Activated CD4-positive, alpha-beta T cell treated with anti-CD3 and anti-CD28 coated beads, Interleukin-2, amount 50 U/mL, for 4 hours (primary cell): ENCODE data around the gene MIP.
"Not testable (repeated sequence)": the region's sequence is repeated elsewhere in the genome, so short reads cannot be mapped to it uniquely, and the experiment has no call there.

Experiments used
- DNase-seq, 2 experiments: peaks; one replicate each; pipeline ENCODE4 v3.0.0-alpha.2; 2020

Gene MIP

DNA sequence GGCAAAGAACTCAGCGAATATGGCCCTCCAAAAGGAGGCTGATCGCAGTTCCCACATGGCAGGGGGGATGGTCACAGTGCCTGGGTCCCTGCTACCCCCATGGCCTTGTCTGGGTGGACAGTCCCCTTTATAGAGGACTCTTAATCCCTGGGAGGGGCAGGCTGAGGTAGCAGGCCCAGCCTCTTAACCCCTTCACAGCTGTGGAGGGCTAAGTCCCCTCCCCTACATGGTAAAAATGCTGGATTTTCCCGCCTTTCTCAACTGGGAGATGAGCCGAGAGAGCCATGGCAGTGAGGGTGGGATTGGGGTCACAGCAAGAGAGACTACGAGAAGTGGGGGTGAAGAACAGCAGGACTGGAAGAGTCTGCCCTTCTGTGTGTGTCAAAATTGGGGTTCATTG, at the start of gene MIP:
Gene MIP, minus strand, starts transcription at position 101 of the 400 bp plus-strand sequence. Its CDS starts 44 bp downstream, at position 57.
- DNase-seq, result no peak

DNA sequence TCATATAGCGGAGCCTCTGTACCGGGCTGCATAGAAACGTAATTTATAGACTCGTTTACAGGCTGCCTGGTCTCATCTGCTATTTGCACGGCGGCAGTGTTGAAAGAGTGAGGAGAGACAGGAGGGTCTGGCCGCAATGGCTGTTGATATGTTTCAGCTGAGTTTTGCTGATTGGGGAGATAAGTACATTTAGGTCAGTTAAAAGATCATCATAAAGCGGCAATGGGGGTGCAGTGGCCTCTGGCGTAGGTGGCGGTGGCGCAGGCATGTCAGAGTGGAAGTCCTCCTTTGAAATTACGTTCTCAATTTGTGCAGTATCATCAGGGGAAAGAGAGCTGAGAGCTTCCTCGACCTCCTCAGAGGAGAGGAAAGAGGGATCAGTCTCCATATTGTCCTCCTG, 45.4 kb upstream of the MIP start:
- DNase-seq, result not testable (repeated sequence)

DNA sequence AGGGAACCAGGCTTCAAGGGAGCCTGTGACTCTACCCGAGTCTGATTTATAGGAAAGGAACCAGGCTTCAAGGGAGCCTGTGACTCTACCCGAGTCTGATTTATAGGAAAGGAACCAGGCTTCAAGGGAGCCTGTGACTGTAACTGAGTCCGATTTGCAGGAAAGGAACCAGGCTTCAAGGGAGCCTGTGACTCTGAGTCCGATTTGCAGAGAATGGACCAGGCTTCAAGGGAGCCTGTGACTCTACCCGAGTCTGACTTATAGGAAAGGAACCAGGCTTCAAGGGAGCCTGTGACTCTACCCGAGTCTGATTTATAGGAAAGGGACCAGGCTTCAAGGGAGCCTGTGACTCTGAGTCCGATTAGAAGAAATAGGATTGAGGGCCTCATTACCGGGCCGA, 45.0 kb upstream of the MIP start:
- not testable (repeated sequence) for DNase-seq

DNA sequence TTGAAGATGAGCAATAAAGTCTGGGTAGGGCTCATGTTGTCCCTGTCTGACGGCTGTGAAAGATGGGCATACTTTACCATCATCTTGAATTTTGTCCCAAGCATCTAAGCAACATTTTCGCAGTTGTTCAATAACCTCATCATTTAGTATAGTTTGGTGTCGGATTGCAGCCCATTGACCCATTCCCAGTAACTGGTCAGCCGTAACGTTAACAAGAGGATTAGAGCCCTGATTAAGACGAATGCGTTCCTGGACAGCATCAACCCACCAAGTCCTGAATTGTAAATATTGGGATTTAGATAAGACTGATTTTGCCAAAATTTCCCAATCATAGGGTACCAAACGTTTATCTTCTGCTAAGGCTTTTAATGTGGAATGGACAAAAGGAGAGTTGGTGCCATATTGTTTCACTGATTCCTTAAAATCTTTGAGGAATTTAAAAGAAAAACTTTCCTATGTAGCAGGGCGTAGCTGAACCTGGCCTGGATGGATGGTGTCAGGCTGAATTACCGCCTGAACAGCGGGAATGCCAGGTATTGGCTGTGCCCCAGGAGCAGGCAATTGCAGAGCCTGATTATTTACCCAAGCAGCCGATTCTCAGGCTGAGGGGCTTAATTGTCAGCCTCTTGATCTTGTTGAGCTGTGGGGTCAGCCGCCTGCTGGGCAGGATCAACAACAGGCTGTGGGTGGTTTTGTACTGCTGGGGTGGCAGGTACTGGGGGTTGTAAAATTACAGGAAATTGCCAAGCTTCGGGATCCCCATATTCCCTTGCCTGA, 43.9 kb upstream of the MIP start:
- DNase-seq, result not testable (repeated sequence)

DNA sequence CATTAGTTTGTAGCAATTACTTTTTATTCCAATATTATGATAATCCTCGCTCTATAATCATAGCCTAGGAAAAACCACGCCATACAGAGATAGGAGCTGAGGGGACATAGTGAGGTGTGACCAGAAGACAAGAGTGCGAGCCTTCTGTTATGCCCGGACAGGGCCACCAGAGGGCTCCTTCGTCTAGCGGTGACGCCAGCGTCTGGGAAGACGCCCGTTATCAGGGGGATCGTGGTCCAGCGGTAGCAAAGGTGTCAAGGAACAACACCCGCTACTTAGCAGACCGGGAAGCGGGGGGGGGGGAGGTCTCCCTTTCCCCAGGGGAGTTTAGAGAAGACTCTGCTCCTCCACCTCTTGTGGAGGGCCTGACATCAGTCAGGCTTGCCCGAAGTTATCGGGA, 42.2 kb upstream of the MIP start:
- peak; percentile 43 for DNase-seq

DNA sequence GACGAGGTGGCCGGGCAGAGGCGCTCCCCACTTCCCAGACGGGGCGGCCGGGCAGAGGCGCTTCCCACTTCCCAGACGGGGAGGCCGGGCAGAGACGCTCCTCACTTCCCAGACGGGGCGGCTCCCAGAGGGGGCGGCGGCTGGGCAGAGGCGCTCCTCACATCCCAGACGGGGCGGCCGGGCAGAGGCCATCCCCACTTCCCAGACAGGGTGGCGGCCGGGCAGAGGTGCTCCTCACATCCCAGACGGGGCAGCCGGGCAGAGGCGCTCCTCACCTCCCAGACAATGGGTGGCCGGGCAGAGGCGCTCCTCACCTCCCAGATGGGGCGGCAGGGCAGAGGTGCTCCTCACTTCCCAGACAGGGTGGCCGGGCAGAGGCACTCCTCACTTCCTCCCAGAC, 40.0 kb upstream of the MIP start:
- not testable (repeated sequence) for DNase-seq

DNA sequence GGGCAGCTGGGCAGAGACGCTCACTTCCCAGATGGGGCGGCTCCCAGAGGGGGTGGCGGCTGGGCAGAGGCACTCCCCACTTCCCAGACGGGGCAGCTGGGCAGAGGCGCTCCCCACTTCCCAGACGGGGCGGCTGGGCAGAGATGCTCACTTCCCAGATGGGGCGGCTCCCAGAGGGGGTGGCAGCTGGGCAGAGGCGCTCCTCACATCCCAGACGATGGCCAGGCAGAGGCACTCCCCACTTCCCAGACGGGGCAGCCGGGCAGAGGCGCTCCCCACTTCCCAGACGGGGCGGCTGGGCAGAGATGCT, 39.6 kb upstream of the MIP start:
- not testable (repeated sequence) for DNase-seq

DNA sequence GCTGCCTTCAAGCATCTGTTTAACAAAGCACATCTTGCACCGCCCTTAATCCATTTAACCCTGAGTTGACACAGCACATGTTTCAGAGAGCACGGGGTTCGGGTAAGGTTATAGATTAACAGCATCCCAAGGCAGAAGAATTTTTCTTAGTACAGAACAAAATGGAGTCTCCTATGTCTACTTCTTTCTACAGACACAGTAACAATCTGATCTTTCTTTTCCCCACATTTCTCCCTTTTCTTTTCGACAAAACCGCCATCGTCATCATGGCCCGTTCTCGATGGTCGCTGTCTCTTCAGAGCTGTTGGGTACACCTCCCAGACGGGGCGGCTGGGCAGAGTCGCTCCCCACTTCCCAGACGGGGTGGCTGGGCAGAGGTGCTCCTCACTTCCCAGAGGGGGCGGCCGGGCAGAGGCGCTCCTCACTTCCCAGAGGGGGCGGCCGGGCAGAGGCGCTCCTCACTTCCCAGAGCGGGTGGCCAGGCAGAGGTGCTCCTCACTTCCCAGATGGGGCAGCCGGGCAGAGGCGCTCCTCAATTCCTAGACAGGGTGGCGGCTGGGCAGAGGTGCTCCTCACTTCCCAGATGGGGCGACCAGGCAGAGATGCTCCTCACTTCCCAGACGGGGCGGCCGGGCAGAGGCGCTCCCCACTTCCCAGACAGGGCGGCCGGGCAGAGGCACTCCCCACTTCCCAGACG, 39.1 kb upstream of the MIP start:
- DNase-seq, result not testable (repeated sequence)

DNA sequence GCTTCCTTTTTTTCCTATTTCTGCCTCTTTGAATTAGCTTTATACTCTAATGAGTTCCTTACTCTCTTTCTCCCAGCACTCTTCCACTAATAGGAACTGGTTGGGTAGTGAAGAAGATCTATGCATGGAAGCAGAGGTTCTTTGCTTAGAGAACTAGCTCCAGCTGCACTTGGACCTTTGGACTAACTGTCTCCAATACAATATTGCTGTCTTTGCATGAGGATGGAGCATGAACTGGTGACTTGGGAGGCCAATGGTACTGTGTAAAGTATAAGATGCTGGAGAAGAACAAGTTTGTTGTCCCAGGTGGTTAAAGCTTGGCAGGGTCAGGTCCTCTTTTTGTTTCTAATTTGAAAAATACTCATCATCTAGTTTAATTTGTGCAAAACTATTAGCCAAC, 35.9 kb upstream of the MIP start:
- DNase-seq, result no peak

DNA sequence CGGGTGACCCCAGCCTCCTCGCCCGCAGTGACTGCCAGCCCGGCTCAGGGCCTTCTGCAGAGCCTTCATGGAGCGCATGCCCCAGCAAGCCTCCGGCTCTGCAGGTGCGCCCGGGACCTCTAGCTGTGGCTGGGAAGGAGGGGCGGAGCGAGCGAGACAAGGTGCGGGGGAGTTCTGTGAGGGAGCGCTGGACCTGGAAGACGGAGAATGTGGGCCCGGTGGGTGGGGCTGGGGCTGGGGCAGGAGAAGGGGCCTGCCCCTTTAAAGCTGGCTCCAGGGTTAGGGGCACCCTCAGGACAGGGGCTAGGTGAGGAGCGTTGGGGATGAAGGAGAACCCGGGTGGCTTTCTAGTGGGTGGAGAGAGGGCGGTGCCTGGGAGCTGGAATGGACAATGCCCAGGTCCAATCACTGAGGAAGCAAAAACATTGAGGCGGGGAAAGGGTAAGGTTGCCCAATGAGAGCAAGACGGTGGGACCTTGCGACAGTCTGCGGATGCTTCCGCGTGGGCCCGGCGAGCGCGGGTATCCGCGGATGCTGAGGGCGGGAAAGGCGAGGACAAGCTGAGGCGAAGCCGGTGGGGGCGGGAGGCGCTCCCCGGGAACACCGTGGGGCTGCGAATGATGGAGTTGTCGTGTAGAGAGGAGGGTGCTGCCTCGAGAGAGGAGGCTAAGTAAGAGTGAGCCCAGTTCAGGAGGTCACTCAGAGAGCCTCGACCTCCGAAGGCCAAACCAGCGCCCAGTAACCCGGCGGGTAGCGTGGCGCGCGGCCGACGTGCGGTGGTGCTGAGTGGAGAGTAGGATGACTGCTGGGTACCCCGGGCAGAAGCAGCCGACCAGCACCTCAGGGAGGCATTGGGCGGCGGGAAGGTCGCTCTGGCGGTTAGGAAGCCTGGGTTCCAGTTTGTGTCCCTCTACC, 33.8 kb upstream of the MIP start, which contains the start of gene GLS2:
Gene GLS2, minus strand, starts transcription at position 121 of the 915 bp plus-strand sequence. Its CDS starts 43 bp downstream, at position 78.
- DNase-seq, result peak; percentile 68 to 69

DNA sequence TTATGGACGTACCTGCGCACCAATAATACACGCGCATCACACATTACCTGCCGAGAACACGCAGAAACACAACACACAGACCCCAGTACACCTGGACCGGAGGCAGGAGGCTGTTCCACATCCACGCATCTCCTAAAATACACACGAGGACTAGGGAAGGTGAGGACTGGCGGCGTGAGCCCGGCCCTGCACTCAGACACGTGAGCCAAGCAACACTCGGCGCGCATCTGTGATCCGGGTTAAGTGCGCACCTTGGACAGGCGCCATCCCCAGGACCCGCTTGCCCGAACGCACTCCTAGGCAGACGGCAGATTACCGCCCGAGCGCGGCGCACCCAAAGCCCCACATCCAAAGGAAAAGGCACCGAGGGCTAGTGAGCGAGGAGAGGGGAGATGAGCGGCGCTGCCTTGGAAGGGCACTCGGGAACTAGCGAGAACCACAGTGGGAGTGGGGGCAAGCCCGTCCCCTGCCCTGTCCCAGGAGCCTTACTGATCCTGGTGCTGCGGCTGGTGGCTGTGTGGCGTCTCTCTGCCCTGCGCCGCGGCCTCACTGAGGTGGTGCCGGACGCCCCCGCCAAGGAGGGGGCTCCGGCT, 33.1 kb upstream of the MIP start:
- DNase-seq, result no peak

DNA sequence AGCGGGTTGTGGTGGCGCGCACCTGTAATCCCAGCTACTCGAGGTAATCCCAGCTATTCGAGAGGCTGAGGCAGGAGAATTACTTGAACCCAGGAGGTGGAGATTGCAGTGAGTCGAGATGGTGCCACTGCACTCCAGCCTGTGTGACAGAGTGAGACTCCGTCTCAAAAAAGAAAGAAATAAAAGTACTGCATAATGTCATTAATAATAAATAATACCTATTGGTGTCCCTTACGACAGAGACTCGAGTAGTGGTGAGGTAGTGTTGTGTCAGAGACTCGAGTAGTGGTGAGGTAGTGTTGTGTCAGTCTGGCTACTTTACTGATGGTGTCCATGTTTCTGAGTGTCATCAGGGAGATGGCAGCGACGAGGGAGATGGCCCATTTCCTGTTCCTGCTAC, 32.2 kb upstream of the MIP start:
- DNase-seq, result no peak

DNA sequence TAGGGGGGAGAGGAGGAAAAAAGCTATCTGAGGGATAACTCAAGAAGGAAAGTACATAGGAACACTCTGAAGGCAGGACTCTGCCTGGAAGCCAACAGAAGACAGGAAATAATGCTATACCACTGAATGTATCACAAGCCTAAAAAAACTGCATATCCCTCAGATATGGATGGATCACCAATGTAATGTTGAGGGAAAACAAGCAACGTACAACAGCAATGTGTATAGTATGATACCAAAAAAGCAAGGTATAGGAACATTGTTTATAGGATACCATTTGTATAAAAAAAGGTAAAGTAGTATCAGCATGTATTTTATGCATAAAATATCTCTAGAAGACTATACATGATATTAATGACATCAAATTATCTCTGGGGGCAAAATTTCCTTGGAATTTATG, 30.1 kb upstream of the MIP start:
- DNase-seq, result no peak

DNA sequence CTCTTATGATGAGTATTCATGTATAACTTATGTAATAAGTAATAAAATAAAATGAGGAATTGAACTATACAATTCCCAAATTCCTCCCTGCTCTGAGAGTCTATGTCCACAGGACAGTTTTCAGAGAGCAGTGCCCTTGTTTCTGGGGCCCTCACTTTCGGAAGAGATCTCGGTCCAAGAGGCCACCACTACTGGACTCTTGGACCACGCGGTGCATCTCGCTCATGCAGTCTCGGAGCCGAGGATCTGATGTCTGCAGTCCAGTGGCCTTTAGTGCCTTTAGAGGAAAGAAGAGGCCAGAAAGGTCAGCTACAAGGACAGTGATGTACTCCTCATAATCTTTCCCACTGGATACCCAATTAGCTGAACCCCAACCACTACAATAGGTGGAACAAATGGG, 25.2 kb upstream of the MIP start:
- DNase-seq, result no peak

DNA sequence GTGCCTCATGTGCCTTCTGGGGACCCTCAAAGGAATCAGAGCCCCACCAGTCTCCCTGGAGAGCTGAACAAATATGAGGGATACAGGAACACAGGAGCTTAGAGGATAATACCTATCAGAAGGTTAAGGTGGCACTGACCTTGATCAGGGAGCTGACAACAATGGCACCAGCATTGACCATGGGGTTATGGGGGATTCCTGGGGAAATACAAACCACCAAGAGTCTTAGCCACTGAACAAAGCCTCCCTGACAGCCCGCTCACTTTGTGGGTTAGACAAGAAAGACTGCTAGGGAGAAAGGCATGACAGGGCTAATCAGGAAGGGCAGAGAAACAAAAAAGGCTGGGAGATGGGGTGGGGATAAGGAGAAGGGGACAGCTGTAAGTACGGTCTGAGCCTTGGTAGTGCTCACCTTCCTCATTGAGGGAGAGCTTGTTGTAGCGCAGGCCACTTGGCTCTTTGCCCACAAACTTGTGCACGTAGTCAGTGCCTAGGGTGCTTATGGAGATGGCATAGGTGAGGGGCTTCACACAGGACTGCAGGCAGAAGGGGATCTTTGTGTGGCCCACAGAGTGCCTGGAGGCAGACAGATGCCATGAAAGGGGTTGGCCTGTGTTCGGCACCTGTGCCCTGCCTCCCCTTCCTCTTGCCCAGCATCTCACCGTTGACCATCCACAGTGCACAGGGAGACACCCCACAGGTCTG, 23.2 kb upstream of the MIP start:
- no peak for DNase-seq

DNA sequence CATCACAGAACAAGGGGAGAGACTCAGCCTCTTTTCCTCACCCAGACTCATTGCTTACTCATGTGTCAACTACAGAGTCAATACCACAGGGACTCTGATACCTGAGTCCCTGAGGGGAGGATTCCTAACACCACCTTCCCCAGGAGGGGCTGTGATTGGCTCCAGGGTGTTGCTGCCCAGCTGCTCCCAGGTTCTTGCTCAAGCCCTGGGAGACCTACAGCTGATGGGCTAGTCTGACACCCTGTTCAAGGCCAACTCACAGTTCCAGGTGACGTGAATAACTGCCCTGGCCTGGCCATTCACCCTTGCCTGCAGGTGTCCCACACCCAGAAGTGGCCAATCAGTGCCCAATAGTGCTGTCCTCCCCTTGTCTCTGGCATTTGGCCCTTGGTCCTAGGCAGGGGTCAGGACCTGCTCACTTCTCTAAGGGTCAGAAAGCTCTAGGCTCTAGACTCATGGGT, 22.5 kb upstream of the MIP start:
- no peak for DNase-seq

DNA sequence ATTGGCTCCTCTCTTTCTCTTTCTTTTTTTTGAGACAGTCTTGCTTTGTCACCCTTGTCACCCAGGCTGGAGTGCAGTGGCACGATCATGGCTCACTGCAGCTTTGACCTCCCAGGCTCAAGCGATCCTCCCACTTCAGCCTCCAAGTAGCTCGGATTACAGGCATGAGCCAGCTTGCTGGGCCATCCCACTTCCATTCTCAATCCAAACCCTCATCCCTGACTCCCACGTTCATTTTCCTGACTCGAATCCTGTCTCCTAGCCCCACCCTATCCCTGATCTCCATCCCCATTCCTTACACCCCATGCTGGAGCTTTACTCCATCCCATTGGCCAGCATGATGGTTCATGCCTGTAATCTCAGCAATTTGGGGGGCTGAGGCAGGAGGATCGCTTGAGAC, 21.7 kb upstream of the MIP start:
- DNase-seq, result no peak

DNA sequence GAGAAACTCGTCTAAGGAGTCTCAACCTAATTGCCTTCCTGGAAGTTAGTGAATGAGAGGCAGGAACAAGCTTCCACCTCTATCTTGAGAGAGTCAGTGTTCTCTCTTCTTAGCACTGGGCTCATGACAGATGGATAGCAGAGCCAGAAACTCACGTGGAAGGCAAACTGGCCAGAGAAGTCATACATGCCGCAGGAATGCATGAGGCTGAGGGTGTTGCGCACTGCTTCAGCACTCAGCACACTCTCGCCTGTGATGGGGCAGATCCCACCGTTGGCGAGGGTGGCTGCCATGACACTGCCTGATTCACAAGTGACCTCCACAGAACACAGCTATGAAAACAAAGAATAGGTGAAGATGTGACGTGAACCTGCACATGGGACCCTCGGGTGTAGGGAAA, 19.9 kb upstream of the MIP start:
- DNase-seq, result no peak

DNA sequence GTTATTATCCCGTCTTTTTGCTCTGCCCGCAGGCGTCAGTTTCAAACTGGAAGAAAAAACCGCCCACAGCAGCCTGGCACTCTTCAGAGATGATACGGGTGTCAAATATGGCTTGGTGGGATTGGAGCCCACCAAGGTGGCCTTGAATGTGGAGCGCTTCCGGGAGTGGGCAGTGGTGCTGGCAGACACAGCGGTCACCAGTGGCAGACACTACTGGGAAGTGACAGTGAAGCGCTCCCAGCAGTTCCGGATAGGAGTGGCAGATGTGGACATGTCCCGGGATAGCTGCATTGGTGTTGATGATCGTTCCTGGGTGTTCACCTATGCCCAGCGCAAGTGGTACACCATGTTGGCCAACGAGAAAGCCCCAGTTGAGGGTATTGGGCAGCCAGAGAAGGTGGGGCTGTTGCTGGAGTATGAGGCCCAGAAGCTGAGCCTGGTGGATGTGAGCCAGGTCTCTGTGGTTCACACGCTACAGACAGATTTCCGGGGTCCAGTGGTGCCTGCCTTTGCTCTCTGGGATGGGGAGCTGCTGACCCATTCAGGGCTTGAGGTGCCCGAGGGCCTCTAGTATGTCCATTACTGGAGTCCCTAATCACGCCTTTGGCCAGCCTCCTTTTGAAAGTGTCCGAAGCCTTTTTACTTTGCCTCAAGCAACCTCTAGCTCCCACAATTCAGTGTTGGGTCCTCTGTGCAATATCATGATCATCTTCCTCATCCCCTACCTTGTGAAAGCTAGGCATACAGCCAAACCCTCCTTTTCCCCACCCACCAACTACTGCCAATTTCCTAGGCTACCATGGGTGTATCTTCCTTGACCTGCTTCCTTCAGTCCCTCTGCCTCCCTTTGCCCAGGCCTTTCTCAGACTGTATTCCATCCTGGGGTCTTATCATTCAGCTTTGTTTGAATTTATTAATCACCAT, 14.8 kb upstream of the MIP start:
- DNase-seq, result no peak

DNA sequence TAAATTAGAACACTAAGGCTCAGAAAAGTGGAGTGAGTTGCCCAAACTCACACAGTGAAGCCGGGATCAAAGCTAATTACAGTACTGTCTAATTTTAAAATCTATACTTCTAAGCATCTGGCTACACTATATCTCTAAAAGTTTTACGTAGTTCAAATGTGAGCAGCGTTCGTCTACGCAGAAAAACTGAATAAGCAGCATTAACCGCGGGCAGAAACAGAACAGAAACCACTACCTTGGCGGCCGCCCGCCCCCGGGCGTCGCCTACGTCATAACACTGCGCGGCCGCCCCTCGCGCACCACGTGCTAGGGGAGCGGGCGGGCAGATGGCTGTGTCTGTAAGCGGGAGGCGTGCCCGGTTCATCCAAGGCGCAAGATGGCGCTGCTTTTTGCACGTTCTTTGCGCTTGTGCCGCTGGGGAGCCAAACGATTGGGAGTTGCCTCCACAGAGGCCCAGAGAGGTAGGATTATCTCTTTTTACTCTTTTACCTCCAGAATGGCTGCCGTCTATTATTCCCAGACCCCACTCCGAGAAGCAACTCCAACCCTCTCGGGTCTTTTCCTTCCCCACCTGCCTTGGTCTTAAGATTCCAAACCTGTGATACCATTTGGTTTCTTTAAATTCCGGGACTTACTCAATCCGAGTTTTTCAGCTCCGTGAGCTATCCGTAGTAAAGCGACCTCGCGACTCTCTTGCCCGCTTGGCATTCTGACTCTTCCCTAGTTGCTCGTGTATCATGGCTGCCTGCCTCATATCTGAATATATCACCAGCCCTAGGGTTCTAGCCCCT, 14.0 kb upstream of the MIP start, which contains the start of gene SPRYD4:
Gene SPRYD4, plus strand, starts transcription at position 363 of the 791 bp plus-strand sequence. Its CDS starts 14 bp downstream, at position 377.
- peak; percentile 87 to 91 for DNase-seq
